GM21515 (cell line): ENCODE measurements around the gene ADAM30.
"Not testable (repeated sequence)": the region's sequence is repeated elsewhere in the genome, so short reads cannot be mapped to it uniquely, and the experiment has no call there.

ENCODE experiments used
- ATAC-seq: cut with Tn5 transposase; IDR thresholded peaks from one replicate; pipeline ENCODE4 v1.9.1; 2021; ENCODE audit not compliant: unreplicated experiment

The ADAM30 gene

DNA sequence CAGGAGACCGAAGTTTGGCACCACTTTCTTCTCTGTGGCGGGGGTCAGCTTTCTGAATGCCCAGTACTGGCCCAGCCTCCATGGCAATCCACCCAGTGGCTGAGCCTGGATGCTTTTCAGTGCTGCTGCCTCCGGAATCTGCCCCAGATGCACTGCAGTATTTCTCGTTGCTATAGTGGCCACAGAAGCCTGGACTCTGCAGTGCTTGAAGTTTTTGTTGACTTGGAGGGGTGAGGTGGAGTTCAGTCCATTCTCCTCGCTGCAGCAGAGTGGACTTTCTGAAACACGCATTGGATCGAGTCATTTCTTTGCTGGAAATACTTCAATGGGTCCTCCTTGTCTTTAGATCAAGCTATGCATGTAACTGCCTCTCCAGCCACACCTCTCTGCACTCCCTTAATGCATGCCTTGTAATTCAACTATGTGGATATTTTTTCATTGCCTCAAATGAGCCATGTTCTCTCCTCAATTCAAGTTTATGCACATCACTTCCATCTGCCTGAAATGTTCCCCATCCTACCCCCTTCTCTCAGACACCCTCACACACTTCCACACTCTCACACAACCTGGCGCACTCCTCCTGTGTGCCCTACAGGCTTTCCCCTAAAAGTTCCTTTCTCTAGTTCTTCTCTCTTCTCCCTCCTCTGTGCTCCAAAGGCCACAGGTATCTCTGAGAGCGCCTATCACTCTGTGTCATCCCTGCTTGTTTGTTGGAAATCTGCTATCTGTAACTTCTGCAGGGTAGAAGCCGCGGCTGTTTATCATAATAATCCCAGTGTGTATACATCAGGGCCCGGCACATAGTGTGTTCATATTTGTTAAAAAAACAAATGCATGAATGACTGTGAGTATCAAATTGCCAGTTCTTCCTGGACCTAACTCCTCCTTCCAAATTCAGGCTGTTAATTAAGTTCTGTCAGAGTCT is 16.5 kb downstream of the ADAM30 start:
- no peak for ATAC-seq

DNA sequence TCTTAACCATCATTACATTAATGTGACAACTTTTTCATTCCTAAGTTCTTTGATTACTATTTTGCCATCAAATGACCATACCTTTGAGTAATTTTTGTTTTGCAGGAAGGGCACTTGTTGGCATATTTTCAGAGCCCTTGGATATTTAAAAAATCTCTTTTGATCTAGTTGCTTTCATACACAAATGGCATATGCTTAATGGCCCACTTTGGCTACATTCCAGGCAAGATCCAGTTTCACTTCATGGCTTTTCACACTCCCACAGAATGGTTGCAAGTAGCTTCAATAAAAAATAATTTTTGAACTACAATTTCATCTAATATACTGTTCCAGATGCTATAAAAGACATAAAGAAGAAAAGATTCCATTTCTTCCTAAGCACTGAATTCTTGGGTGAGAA is 18.1 kb downstream of the ADAM30 start:
- no peak for ATAC-seq

DNA sequence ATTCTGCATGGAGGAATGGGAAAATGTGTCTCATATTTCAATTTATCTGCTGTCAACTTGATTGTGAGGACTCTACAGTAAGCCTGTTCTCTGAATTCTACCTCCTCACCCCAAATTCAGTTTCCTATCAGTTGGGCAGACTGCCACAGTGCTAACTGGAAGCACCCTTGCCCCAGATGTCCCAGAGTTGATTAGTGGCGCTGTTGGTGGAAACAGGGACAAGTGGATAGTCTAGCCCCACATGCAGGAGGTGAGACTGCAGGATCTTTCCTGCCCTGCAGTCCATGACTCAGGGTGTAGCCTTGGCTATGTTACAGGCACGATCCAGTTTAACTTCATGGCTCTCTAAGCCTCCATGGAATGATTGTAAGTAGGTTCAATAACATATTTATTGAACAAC is 22.1 kb downstream of the ADAM30 start:
- ATAC-seq: no peak

DNA sequence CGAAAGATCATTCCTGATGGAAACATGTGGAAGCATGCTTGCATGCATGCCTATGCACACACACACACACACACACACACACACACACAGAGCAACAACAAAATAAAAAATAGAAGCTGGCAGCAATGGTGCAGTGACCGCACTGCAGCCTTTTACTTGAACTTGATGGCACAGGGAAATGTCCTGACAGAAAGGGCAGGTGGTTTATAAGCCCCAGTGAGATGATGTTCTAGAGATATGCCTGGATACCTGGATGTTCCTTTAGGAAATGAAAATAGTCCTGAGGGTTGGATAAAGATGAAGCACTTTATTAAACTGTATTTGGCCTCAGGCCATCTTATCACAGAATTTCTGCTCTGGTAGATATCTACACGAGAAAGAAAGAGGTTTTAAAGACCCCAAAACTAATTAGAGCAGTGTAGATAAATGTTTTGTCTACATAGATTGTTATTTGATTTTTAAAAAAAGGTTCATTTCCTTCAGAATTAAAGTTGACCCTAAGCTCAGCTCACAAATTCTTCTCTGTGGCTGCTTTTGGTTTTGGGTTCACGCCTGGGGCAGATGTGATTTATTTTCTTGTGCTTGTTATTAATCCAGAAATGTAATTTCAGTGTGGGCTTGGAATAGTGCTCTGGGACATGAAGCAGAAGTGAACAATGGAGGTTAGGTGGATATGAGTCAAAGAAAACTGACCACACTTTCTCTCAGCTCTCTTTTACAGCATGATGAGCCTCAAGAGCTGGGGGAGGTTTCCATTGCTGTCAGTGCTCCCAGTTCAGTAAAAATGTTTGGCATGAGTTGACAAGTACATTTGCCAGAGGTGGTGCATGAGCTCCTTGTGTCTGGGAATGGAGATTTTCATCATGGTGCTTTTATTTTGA is 22.9 kb downstream of the ADAM30 start:
- ATAC-seq: no peak

DNA sequence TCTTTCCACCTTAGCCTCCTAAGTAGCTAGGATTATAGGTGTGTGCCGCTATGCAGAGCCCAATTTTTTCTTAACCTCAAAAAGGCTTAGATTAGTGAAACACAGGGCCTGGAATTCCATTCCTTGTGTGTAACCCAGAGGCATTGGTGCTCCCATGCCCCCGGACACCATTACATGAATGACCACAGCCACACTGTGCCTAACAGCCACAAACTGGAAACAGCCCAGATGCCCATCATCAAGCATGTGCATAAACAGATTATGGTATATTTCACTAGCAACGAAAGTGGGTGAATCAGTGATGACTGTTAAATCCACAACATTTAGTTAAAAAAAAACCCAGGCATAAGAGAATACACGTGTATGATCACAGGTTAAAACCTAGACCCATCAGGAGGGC is 24.4 kb downstream of the ADAM30 start:
- no peak for ATAC-seq

DNA sequence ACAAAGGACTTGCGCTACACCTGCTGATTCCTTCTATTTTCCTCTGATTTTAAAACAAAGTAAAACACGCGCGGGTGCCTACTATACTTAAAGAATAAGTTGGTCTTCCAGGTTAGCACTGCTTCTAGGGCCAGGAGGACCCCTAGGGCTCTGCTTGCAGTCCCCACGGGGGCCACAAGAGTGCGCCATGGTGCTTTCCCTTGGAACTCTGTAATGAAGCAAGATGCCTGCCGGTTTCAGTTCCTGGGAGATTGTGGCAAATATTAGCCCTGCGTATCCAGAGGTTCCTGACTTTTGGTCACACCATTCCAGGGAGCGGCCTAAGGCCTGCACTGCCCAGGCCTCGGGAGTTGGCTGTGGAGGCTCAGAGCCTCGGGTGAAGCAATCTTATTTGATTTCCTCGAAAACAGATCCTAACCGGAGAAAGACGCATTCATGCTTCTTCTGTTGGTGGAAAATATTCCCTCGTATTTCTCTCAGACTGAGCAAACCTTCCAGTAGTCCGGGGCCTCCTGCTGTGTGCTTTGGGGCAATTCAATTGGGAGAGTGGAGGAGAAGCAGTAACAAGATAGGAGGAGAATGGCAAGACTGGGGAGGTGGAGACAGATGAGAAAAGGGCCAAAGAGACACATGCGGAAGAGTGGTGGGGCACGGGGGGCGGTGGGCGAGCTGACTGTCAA is 25.3 kb downstream of the ADAM30 start:
- no peak for ATAC-seq

DNA sequence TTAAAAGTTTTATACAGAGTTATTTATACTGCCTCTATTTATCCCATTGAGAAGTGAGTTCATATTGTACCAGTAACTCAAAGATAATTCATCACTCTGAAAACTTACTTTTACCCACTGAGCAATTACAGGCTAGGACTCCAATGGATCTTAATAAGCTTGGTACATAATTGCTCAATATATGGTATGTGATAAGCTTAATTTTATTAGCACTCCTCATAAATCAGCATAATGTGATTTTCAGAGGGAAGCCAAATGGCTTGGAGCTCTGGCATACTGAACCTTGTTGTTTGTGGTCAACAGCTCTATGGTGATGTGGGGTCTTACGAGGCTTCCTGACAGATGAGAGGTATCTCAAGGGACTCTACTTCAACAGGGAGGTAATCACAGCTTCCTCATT is 26.3 kb downstream of the ADAM30 start:
- ATAC-seq: no peak

DNA sequence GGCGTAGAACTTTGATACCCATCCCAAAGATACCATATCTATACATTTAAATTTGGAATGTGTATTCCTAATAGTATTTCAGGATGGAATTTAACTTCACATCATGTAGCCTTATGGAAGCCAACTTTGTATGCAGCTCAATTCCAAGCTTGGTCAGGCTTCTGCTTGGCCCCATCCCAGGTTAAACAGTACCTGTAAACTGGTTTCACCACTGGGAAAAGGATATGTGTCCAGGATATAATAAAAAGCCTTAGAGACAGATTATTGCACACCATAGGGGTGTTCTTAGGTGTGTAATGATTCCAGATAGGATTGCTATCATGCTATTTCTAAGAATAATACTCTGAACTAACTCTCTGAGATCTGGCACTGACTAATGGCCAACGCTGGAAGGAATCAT is 28.1 kb downstream of the ADAM30 start:
- no peak for ATAC-seq

DNA sequence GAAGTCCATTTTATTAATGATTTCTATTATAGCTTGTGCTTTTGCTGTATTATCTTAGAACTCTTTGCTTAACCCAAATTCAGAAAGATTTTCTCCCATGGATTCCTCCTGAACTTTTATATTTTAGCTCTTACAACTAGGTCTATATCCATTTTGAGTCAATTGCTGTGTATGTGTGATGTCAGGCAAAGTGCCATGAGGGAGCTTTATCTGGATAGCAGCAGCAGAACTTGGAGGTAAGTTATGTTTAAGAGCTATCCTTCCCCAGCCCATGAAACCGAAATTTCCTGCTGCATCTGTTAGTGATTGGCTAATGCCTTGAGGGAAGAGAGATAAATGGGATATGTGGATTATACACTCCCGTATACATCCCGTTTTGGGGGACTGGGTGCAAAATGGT is 29.9 kb downstream of the ADAM30 start:
- no peak for ATAC-seq

DNA sequence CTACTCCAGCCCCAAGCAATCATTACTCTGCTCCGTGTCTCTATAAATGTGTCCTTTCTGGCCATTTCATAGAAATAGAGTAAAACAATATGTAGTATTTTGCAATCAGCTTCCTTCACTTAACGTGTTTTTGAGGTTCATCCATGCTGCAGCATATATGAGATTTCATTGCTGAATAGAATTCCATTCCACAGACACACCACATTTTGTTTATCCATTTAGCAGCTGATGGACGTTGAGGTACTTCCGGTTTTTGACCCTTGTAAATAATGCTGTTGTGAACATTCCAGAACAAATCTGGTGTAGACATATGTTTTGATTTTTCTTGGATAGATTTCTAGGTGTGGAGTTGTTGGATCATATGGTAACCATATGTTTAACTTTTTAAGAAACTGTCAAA is 30.7 kb downstream of the ADAM30 start:
- ATAC-seq: no peak

DNA sequence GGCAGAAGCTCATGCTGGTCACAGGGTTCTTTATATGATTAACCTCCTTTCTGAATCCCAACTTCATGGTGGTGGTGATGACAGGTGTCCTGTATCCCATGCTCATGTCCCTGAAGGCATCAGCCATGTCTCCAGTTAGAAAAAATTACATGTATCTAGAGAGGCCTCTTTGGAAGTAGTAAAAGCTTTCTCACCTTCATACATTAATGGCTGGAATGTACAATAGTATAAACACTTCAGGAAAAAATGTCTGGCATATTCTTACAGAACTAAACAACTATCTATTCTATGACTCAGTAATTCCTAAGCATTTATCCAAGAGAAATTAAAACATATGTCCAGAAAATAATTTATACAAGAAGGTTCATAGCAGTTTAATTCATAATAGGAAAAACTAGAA is 34.0 kb downstream of the ADAM30 start:
- ATAC-seq: no peak

DNA sequence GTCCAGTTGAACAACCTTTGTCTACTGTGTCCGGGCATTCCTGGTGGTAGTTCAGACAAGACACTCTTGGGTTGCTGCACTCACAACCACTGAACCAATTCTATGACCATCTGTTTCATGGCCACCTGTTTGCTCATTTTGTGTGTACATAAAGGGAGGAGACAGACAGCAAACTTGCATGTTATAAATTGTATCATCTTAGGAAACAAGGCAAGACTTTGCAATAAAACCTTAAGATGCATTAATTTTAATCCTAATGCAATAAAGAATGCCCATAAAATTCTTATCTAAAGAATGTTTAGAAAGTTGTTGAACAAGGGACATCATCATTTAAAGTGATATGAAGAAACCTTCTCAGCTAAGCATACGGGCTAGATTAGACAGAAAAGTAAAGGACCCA is 34.8 kb downstream of the ADAM30 start:
- ATAC-seq: no peak

DNA sequence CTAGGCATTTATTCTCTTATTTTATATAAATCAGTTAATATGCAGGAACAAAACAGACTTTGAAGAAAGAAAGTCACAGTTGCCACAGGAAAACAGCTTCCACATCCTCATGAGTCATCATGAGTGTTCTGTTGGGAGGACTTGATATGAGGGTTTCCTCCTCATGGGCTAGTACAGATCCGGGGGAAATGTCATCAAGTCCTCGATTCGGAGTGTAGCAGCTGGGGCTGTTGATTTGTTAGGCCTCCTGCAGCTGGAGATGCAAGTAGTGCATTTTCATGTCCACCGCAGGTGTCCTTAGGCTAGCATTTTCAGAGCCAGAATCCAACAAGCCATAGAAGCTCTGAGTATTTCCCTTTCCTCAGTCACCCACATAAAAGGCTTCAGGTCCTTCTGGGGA is 36.7 kb downstream of the ADAM30 start:
- no peak for ATAC-seq

DNA sequence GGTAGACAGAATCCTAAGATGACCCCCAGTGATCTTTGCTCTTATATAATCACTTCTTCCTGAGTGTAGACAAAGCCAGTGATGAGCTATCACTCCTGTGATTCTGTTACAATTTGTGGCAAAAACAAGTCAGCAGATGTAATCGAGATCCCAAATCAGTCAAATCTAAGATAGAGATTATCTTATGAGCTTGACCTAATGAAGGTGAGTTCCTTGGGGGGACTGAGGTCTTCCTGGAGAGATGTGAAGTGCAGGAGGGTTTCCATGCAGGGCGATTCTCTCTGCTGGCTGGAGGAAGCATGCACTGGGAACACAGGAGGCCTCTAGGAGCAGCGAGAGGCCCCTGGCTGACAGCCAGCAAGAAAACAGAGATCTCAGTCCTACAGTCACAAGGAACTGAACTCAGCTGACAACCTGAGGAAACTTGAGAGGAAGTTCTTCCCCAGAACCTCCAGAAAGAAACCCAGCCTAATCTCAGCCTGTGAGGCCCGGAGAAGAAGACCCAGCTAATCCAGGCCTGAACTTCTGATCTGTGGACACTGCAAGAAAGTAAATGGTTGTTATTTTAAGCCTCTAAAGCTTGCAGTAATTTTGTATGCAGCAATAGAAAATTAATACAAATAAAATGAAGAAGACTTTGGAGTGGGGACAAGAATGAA is 37.6 kb downstream of the ADAM30 start:
- not testable (repeated sequence) for ATAC-seq

DNA sequence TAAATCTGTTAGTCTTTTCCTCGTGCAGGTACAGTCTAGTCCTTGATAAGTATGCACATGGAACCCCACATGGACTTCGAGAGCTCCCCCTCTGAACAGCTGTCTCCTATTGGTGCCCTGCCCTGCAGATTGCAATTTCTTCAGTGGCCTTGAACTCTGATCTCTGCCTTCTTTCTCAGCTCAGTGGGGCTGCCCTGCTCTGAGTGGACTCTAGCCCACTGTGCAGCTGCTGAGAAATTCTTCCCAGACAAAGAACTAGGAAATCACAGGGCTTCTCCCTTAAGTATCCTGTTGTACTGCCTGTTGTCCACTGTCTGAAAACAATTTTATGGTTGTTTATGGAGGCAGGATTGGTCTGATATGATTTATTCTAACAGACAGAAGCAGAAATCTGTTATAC is 38.2 kb downstream of the ADAM30 start:
- ATAC-seq: no peak

DNA sequence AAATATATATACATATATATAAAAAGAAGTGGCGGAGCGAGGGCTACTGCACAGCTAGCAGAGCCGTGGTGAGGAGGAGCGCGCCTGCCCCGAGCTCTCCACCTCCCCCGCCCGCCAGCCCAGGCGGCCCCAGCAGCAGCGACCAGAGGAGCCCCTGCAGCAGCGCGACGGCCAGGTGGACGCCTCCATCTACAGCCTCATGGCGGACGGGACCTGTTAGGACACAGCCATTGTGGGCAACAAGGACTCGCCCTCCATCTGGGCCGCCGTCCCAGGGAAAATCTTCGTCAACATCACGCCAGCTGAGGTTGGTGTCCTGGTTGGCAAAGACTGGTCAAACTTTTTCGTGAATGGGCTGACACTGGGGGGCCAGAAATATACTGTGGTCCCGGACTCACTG is 43.2 kb downstream of the ADAM30 start:
- ATAC-seq: no peak

DNA sequence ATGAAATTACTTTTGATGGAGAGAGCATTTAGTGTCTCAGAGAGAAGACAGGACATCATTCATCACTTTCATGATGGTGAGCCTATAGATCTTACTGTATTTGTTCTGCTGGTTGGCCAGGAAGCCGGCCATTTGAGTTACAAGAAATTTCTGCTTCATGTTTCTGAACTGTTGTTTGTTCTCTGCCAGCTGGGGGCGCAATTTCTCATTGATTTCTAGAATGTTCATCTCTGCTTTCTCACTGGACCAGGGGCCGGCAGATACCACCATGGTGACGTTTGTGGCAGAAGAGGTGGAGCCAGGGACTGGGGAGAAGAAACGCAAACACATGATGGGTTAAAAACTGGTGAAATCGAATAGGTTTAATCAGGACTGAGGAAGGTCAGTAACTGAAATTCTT is 52.1 kb downstream of the ADAM30 start:
- not testable (repeated sequence) for ATAC-seq
